HS-27A (cell line): Measurements from ENCODE around the gene GRM4.
"Not testable (repeated sequence)": the region's sequence is repeated elsewhere in the genome, so short reads cannot be mapped to it uniquely, and the experiment has no call there.

Experiments
- DNase-seq: peaks from one replicate; pipeline ENCODE4 v3.0.0-alpha.2; 2012; ENCODE audit warnings: low read depth, missing footprints

GRM4 gene

DNA sequence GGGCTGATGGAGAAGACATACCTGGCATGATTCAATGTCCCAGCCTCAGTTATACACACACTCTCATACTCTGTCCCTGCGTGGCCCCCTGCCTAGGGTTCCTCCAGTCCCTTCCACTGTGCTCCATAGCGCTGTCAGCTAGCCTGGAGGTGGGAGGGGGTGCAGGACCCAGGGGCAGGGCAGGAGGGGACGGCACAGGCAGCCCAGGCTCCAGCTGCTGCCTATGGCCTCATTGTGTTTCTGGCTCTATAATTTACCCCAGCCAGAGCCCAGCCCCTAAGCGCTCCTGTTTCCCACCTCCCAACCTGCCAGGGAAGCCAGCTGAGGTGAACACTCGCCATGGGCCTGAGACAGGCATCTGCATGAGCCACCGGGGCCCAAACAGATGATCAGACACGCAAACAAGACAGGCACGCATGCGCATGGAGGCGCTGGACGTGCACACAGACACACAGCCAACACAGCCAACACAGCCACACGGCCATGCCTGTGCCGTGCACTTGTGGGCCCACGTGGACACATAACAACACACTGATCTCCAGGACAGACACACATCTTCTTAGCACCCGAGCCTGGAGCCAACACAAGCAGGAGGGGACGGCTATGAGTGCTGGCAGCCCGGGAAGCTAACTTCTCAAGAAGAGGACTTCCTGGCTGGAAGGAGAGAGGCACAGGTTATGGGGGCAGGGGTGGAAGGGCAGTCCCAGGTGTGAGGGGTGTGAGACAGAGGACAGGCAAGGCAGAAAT lies 124.9 kb downstream of the GRM4 start:
- DNase-seq, result no peak

DNA sequence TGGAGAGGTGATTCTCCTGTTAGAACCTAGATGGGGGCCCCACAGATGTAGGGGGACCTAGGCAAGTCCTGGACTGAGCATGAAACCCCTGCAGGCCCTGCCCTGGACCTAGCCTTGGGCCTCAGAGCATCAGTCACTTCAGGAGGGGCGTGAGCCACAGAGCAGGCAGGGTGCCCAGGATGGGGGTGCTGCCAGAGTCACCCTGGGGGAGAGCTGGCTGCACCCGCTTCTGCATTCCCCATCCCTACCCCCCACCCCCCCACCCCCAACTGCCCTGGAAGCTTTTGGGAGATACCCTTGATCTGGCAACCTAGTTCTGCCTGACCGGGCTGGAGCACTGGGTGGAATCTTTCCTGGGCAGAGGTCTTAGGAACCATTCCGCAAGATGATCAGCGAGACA lies 125.6 kb downstream of the GRM4 start:
- no peak for DNase-seq

- no peak for DNase-seq
Observed at GRCh38 chr6:34018961-34019606, 126.8 kb downstream of the GRM4 start.

DNA sequence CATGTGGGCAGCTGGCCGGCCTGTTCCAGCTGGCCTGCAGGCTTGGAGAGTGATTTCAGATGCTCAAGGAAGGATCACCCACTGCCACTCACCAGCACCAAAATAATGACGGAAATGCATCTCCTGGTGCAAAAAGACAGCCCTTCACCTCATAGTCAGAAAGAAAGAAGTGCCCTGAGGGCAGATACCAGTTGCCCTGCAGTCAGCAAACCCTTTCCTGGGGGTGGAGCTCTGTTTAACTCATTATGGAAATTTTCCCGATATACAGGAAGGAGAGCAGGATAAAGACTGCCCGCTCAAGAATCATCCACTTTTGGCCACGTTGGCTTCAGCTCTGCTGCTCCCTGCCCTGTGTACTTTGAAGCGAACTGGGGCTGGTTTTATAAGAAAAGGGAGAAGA lies 127.9 kb downstream of the GRM4 start:
- DNase-seq, result no peak

DNA sequence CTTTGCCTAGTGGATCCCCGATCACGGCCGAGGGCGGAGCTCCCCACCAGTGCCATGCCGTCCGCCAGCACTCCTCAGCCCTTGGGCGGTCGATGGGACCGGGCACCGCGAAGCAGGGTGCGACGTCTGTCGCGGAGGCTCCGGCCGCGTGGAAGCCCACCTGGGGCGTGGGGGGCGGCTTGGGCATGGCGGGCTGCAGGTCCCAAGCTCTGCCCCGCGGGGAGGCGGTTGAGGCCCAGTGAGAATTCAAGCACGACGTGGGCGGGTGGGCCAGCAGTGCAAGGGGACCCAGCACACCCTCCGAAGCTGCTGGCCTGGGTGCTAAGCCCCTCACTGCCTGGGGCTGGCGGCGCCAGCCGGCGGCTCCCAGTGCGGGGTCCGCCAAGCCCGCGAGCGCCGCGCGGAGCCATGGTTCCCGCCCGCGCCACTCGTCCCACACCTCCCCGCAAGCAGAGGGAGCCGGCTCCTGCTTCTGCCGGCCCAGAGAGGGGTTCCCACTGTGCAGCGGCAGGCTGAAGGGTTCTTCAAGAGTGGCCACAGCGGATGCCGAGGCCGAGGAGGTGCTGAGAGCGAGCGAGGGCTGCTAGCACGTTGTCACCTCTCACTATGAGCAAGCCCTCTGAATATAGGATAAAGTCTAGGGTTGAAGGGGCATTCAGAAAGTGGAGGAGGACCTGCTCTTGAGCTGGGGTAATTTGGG lies 128.6 kb downstream of the GRM4 start:
- DNase-seq, result no peak

DNA sequence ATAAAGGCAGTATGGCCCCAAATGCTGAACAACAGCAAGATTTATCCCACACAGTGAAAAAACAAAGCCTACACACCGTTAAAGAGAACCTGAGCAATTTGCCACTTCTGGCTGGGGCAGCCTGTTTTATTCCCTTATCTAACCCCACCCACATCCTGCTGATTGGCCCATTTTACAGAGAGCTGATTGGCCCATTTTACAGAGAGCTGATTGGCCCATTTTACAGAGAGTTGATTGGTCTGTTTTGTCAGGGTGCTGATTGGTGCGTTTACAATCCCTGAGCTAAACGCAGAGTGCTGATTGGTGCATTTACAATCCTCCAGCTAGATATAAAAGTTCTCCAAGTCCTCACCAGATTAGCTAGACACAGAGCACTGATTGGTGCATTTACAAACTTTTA lies 129.3 kb downstream of the GRM4 start:
- DNase-seq, result not testable (repeated sequence)

DNA sequence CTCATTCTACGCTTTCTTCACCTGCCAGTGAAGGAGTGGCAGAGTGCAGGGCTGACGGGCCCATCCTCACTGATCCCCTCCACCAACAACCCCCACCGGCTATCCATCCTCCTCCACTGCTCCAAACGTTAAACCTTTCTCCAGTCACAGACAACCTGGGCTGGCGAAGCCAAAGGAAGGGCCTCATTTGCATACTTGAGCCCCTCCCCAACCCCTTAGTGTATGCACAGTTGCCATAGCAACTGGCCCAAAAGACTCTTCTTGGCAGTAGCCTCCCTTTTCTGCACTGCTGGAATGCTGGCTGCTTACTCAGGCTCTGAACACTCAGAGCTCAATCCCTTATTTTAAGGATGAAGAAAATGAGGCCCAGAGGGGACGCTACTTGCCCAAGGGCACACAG lies 130.3 kb downstream of the GRM4 start:
- DNase-seq, result no peak

GRCh38 chr6:34011264-34011663 lies 134.6 kb downstream of the GRM4 start:
- no peak for DNase-seq

DNA sequence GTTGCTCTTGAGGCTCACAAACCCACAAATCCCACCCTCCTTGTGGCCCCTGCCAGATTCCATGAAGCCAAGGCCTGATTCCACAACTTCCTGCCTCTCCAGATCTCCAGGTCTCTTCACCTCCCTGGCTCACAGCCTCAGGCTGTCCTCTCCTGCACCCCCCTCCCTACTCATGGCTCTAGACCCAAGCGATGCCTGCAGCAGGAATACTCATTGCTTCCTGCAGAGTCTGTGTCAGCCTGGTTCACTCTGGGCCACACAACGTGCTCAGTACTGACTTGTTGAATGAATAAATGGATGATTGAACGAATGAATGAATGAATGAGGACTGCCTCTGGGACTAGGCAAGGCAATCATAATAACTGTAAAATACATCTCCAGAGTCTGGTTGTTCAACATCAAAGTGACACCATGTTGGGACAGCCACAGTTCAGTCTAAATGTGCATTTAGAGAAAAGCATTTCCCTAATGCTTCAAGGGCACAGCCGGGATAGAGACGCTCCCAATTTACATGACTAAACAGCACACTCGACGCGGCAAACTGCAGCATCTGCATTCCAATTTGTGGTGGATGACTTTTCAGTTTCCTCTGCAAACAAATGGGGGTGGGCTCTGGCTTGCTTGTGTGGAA lies 139.9 kb downstream of the GRM4 start:
- DNase-seq, result no peak

DNA sequence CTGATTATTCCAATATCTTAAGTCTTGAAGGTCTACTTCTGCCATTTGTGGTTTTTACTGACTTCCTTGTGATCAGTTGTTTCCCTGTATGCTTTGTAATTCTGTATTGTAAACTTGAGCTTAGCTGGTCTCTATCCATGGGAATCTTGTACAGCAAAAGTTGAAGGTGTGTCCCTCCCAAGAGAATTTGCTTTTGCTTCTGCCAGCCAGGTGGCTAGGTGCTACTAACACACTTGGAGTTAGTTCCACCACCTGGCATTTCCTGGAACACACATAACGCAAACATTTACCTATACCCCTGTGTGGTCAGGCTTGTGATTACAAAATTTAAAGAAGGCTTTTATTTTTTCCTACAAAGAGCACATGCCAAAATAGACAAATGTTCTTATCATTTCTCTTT lies 141.2 kb downstream of the GRM4 start:
- DNase-seq, result no peak

DNA sequence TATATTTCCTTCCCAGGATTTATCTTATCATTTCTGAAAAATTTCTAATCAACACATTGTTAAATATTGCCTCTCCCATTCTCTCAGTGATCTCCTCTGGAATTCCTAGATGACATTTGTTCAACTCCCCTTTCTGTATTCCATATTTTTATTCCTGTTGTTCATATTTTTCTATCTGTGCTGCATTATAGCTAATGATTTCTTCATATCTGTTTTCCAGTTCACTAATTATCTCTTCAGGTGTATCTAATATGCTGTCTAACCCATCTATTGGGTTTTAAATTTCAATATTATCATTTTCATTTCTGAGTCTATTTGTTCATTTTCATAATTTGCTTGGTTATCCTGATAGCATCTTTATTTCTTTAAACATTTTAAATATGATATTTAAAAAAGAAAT lies 141.9 kb downstream of the GRM4 start:
- DNase-seq, result no peak

DNA sequence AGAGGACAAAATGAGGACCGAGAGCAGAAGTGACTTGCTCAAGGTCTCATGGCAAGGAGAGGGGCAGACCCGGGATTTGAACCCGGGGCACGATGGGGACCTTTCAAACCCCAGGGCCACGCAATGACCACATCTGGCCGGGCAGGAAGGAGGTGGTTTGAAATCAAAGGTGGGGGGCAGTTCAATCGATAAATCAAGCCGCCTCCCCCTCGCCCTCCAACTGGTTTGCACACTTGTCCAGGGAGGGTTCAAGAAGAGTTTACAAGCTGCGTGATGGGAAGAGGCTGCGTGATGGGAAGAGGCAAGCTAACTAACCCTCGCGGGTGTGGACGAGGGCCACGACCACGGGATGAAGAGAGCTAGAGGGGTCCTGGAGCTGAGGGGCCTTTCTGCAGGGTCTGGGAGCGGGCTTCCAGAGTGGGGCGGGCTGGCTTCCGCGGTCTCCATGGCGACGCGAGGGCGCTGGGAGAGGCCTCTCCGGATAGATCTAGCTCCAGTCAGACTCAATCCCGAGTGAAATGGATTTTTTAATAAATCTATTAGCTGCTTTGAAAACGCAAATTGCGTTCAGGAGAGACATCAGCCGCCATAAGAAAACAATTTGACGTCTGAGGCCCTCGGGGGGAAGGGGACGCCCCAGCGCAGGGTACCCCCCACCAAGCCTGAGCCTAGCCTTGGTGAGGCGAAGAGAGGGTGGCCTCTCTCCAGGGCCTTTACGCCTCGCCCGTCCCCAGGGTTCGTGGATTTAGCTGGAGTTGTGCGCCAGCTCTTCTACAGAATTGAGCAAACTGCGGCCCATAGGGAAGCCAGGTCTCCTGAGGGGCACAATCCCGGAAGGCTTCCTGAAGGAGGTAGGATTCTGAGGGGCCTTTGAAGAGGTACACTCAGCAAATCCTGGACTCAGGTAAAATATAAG lies 143.9 kb downstream of the GRM4 start:
- no peak for DNase-seq

DNA sequence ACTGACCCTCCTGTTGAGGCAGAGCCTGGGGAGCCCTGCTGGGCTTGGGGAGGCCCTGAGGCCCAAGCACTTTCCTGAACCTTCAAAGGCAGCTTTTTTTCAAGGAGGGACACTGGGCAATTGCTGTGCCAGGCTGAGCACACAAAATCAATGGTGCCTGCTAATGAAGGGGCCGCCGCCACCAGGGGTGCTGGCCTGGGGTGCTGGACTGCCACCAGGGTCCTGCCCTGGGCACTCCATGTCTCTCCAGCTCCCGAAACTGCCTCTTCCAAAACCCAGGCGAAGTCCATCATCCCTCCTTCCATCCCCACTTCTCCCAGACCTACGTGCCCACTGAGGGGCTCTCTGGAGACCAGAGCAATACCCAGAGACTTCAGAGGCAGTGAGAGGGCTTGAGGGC lies 145.6 kb downstream of the GRM4 start:
- no peak for DNase-seq

- DNase-seq, result no peak
Observed at GRCh38 chr6:33999567-33999966, 146.3 kb downstream of the GRM4 start.

DNA sequence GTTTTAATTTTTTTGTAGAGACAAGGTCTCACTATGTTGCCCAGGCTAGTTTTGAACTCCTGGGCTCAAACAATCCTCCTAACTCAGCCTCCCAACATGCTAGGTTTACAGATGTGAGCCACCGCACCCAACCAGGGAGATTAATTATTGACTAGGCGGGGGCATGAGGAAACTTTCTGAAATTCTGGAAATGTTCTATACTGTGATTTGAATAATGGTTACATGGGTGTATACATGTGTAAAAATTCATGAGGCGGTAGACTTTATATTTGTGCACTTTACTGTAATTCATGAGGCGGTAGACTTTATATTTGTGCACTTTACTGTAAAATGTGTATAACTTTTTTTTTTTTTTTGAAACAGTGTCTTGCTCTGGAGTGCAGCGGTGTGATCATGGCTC lies 147.2 kb downstream of the GRM4 start:
- DNase-seq, result no peak

DNA sequence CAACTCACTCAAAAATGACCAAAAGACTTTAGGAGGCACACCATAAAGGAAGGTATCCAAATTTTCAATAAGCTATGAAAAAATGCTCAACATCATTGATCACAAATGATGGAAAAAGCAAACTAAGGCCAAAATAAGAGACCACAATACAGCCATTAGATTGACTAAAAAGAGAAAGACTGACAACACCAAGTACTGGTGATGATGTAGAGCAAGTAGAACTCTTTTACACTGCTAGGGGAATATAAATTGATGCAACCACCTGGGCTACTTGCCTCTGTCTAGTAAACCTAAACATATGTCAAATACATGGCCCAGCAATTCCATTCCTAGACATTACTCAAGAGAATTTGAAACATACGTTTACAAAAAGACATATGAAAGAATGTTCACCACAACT lies 148.6 kb downstream of the GRM4 start:
- no peak for DNase-seq

GRCh38 chr6:33996120-33996475 lies 149.8 kb downstream of the GRM4 start:
- no peak for DNase-seq

DNA sequence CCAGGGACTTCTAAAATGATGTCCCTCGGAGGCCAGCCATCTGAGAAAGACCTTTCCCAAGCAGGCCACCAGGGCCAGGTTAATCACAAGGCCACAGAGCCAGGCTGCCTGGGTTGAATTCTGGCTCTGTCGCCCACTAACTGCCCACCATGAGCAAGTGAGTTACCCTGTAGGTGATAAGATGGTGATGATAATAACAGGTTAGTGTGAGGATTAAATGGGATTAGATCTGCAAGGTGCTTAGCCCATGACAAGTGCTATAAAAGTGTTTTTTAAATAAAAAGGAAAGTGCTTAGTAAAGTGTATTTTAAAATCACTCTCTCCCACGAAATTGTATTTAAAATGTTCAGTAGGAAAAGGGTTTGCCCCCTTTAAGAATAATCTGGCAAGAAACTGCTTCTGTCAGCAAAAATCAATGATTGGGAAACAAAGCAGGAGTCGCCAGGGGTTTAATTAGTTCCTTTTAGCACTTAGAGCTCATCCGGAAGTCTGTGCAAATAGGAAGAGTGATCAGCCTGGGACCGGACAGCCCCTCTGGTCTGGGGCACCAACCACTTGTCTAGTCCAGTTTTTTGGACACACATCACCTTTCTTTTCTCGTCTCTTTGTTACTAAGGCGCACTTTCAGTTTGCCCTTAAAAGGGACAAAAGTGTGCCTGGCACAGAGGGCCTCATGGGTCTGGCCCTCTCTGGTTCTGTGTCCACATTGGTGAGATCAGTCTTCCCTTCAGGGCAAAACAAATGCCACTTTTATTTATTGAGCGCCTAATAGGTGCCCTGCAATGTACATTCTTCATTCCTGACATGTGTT lies 150.4 kb downstream of the GRM4 start:
- DNase-seq, result no peak

DNA sequence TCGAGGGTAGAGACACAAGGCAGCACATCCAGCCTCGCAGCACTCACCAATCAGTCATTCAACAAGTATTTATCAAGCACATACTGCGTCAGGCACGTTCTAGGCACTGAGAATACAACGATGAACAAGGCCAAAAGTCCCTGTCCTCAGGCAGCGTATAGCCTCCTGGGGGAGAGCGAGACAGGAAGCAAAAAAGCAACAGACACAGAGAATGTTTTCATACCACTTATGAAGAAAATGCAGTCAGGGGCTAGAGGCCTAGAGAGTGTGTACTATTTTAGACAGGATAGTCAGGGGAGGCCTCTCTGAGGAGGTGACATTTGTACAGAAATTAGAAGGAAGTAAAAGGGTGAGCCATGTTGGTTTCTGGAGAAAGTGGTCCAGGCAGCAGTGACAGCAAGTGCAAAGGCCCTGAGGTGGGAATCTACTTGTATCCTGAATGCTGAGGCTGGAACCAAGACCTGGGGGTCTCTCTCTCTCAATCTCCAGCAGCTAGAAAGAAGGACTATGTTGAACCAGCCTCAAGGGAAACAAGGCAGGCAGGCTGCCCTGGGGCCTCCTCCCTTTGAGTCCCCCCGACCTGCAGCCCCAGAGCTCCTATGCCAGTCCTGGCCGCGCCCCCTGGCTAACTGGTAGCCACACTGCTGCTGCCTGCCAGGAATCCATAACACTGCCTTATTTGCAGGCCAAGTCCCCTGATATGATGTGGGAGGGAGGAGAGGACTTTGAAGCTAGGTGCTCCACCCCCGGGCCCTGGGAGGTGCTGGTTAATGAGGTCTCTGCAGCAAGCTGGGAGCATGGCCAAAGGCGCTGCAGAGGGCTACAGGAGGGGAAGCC lies 151.2 kb downstream of the GRM4 start:
- DNase-seq, result no peak
